HepG2 (cell line): ENCODE data around the gene ACSL5. TPM values are rescaled to one million over a fixed set of nuclear protein-coding genes. Genes with fewer than 3 reads are reported as not detected.

Experiments
- CREB1 ChIP-seq, 2 experiments: fragments of 450-650 bp in 1 of 2; IDR thresholded peaks; 2 replicates each; pipeline ENCODE4 v1.6.1; 2016 to 2017; ENCODE audit warnings: control low read depth in 1 of 2, mild to moderate bottlenecking in 1 of 2, missing compliant biosample characterization in 1 of 2, missing genetic modification characterization in 1 of 2
- ELF1 ChIP-seq: sonication (generic); formaldehyde crosslinking; IDR thresholded peaks from 2 replicates; pipeline ENCODE4 v1.4.0; 2020; ENCODE audit warnings: missing genetic modification reagents
- FIP1L1 ChIP-seq: fragments of 200-400 bp; formaldehyde crosslinking; IDR thresholded peaks from 2 replicates; pipeline ENCODE4 v1.6.1; 2018; ENCODE audit warnings: low read depth, mild to moderate bottlenecking, low read length, moderate library complexity, borderline replicate concordance; ENCODE audit not compliant: insufficient read depth
- GTF3A ChIP-seq: sonication (generic); formaldehyde crosslinking; conservative IDR thresholded peaks from 2 replicates; pipeline ENCODE4 v1.4.0; 2020; ENCODE audit warnings: mild to moderate bottlenecking, missing genetic modification reagents
- HNF4G ChIP-seq, 2 experiments: sonication (generic) in 1 of 2; formaldehyde crosslinking in 1 of 2; IDR thresholded peaks; 2 replicates each; pipeline versions ENCODE4 v1.4.0 to v1.6.1; 2011 to 2020; ENCODE audit warnings: borderline replicate concordance in 2 of 2, low read depth in 2 of 2, mild to moderate bottlenecking in 2 of 2, low read length in 1 of 2, missing genetic modification reagents in 1 of 2, moderate library complexity in 1 of 2
- KMT2A ChIP-seq: sonication (generic); formaldehyde crosslinking; IDR thresholded peaks from 2 replicates; pipeline ENCODE4 v1.4.0; 2020; ENCODE audit warnings: missing genetic modification reagents
- NAIF1 ChIP-seq: sonication (generic); formaldehyde crosslinking; IDR thresholded peaks from 2 replicates; pipeline ENCODE4 v1.5.0; 2020; ENCODE audit warnings: mild to moderate bottlenecking, missing genetic modification reagents, borderline replicate concordance
- SIX1 ChIP-seq: sonication (generic); formaldehyde crosslinking; IDR thresholded peaks from 2 replicates; pipeline ENCODE4 v1.4.0; 2020; ENCODE audit warnings: missing genetic modification reagents, borderline replicate concordance
- SRSF1 ChIP-seq: fragments of 200-400 bp; formaldehyde crosslinking; optimal IDR thresholded peaks from 2 replicates; pipeline ENCODE3; 2017; ENCODE audit warnings: mild to moderate bottlenecking, low read depth, low read length, moderate library complexity
- ZNF552 ChIP-seq: sonication (generic); formaldehyde crosslinking; IDR thresholded peaks from 2 replicates; pipeline ENCODE4 v1.9.0; 2022; ENCODE audit warnings: missing genetic modification reagents, mild to moderate bottlenecking, borderline replicate concordance
- ZNF619 ChIP-seq: sonication (generic); formaldehyde crosslinking; IDR thresholded peaks from 2 replicates; pipeline ENCODE4 v1.4.0; 2020; ENCODE audit warnings: mild to moderate bottlenecking, missing genetic modification reagents
- ZNF781 ChIP-seq: sonication (generic); formaldehyde crosslinking; IDR thresholded peaks from 2 replicates; pipeline ENCODE4 v1.5.1; 2020; ENCODE audit warnings: borderline replicate concordance, mild to moderate bottlenecking, missing genetic modification reagents; ENCODE audit errors: not compliant biosample characterization
- polyA plus RNA-seq, 8 experiments: library from polyadenylated mRNA; depleted of rRNA in 3 of 8; stranded (reverse) in 7 of 8; unstranded in 1 of 8; fragments of >200 nt; fragmentation: Illumina TruSeq in 4 of 8; extraction: Trizol in 4 of 8; gene quantifications; 2 replicates each; pipeline versions ENCODE4 v1.2.1 to v1.2.3, GENCODE V29; 2011 to 2016; ENCODE audit warnings: low read depth in 4 of 8, missing spikeins in 1 of 8, mixed read lengths in 1 of 8; ENCODE audit not compliant: insufficient read depth in 1 of 8
- total RNA-seq, 5 experiments: library from RNA; depleted of rRNA; stranded (reverse); fragments of >200 nt; fragmentation: Illumina TruSeq; extraction: Trizol; gene quantifications; 2 replicates each; pipeline ENCODE4 v1.2.3, GENCODE V29; 2016; ENCODE audit warnings: low read depth in 1 of 5
- TF ChIP-seq, protein P1 (sequence below): sonication (generic); formaldehyde crosslinking; IDR thresholded peaks from 2 replicates; pipeline ENCODE4 v1.5.1; 2020; ENCODE audit warnings: mild to moderate bottlenecking, missing genetic modification reagents, borderline replicate concordance
- TF ChIP-seq, protein P2 (sequence below): sonication (generic); formaldehyde crosslinking; IDR thresholded peaks from 2 replicates; pipeline ENCODE4 v1.5.0; 2020; ENCODE audit warnings: missing genetic modification reagents
- TF ChIP-seq, protein P3 (sequence below): sonication (generic); formaldehyde crosslinking; IDR thresholded peaks from 2 replicates; pipeline ENCODE4 v1.4.0; 2020; ENCODE audit warnings: low read depth, mild to moderate bottlenecking, missing genetic modification reagents
- TF ChIP-seq, protein P4 (sequence below): sonication (generic); formaldehyde crosslinking; IDR thresholded peaks from 2 replicates; pipeline ENCODE4 v1.4.0; 2020; ENCODE audit warnings: missing genetic modification reagents, borderline replicate concordance

The ACSL5 gene
- total and polyA plus RNA-seq, 2 of the 13 experiments (the other 11 are each of a cell fraction or from before 2014, with no cell fraction given): 56.4 to 82.5 TPM

DNA sequence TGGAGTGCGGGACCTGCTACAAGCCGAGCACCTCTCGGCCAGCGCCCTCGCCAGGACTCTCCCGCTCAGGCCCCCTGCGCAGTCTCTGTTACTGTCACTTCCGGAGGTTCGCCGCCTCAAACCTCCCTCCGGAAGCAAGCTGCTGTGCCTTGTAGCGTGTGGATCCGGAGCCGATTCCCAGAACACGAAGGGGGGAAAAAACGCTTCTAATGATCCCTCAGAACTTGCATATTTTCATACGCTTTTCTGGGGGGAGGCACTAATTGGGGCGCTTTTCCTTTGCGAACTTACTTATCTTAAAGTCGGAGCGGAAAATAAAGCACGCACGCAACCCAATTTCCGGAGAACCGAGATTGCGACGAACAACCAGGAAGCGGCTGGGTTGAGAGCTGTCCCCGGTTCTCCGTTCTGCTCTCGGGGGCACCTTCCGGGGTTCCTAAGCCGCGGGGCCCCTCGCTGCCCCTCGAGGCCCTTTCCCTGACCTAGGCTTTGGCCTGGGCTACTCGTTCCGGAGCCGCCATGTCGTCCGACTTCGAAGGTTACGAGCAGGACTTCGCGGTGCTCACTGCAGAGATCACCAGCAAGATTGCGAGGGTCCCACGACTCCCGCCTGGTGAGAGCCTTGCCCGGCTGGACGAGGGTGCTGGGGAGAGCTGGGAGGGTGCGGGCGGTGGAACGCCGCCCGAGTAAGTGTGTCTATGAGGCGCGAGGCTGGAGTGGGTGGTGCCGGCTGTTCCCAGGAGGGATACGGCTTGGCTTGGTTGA lies 73.1 kb downstream of the ACSL5 start, which contains the start of the genes VTI1A and ZDHHC6 (continued):
- TF ChIP-seq, protein P1, sequence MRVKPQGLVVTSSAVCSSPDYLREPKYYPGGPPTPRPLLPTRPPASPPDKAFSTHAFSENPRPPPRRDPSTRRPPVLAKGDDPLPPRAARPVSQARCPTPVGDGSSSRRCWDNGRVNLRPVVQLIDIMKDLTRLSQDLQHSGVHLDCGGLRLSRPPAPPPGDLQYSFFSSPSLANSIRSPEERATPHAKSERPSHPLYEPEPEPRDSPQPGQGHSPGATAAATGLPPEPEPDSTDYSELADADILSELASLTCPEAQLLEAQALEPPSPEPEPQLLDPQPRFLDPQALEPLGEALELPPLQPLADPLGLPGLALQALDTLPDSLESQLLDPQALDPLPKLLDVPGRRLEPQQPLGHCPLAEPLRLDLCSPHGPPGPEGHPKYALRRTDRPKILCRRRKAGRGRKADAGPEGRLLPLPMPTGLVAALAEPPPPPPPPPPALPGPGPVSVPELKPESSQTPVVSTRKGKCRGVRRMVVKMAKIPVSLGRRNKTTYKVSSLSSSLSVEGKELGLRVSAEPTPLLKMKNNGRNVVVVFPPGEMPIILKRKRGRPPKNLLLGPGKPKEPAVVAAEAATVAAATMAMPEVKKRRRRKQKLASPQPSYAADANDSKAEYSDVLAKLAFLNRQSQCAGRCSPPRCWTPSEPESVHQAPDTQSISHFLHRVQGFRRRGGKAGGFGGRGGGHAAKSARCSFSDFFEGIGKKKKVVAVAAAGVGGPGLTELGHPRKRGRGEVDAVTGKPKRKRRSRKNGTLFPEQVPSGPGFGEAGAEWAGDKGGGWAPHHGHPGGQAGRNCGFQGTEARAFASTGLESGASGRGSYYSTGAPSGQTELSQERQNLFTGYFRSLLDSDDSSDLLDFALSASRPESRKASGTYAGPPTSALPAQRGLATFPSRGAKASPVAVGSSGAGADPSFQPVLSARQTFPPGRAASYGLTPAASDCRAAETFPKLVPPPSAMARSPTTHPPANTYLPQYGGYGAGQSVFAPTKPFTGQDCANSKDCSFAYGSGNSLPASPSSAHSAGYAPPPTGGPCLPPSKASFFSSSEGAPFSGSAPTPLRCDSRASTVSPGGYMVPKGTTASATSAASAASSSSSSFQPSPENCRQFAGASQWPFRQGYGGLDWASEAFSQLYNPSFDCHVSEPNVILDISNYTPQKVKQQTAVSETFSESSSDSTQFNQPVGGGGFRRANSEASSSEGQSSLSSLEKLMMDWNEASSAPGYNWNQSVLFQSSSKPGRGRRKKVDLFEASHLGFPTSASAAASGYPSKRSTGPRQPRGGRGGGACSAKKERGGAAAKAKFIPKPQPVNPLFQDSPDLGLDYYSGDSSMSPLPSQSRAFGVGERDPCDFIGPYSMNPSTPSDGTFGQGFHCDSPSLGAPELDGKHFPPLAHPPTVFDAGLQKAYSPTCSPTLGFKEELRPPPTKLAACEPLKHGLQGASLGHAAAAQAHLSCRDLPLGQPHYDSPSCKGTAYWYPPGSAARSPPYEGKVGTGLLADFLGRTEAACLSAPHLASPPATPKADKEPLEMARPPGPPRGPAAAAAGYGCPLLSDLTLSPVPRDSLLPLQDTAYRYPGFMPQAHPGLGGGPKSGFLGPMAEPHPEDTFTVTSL: peak; percentile 68; the same call in 1 of the 2 replicates
- TF ChIP-seq SRSF1 (peak; percentile 48), GTF3A (CRISPR knock-in tag) (peak; percentile 97), ZNF619 (CRISPR knock-in tag) (peak; percentile 63; the same call in 1 of the 2 replicates), ELF1 (peak; percentile 95), ZNF552 (CRISPR knock-in tag) (peak; percentile 17; the same call in 1 of the 2 replicates), CREB1 (IDR thresholded peaks at IDR 0.05) (peak; percentile 69), CREB1 (CRISPR knock-in tag; IDR thresholded peaks at IDR 0.05) (peak; percentile 89), HNF4G (IDR thresholded peaks at IDR 0.05; ENCODE audit: borderline replicate concordance, low read depth, low read length) (no peak), HNF4G (CRISPR knock-in tag; IDR thresholded peaks at IDR 0.05; ENCODE audit: borderline replicate concordance, low read depth) (0 out of 2 replicates have a peak, but pooled peaks have one; percentile 15), FIP1L1 (0 out of 2 replicates have a peak, but pooled peaks have one; percentile 36), SIX1 (no peak), NAIF1 (CRISPR knock-in tag) (no peak), KMT2A (CRISPR knock-in tag) (peak; percentile 87), ZNF781 (CRISPR knock-in tag) (no peak)
- TF ChIP-seq, protein P2, sequence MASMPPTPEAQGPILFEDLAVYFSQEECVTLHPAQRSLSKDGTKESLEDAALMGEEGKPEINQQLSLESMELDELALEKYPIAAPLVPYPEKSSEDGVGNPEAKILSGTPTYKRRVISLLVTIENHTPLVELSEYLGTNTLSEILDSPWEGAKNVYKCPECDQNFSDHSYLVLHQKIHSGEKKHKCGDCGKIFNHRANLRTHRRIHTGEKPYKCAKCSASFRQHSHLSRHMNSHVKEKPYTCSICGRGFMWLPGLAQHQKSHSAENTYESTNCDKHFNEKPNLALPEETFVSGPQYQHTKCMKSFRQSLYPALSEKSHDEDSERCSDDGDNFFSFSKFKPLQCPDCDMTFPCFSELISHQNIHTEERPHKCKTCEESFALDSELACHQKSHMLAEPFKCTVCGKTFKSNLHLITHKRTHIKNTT (CRISPR knock-in tag): no peak
- TF ChIP-seq, protein P3, sequence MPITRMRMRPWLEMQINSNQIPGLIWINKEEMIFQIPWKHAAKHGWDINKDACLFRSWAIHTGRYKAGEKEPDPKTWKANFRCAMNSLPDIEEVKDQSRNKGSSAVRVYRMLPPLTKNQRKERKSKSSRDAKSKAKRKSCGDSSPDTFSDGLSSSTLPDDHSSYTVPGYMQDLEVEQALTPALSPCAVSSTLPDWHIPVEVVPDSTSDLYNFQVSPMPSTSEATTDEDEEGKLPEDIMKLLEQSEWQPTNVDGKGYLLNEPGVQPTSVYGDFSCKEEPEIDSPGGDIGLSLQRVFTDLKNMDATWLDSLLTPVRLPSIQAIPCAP (CRISPR knock-in tag): no peak
- TF ChIP-seq, protein P4, sequence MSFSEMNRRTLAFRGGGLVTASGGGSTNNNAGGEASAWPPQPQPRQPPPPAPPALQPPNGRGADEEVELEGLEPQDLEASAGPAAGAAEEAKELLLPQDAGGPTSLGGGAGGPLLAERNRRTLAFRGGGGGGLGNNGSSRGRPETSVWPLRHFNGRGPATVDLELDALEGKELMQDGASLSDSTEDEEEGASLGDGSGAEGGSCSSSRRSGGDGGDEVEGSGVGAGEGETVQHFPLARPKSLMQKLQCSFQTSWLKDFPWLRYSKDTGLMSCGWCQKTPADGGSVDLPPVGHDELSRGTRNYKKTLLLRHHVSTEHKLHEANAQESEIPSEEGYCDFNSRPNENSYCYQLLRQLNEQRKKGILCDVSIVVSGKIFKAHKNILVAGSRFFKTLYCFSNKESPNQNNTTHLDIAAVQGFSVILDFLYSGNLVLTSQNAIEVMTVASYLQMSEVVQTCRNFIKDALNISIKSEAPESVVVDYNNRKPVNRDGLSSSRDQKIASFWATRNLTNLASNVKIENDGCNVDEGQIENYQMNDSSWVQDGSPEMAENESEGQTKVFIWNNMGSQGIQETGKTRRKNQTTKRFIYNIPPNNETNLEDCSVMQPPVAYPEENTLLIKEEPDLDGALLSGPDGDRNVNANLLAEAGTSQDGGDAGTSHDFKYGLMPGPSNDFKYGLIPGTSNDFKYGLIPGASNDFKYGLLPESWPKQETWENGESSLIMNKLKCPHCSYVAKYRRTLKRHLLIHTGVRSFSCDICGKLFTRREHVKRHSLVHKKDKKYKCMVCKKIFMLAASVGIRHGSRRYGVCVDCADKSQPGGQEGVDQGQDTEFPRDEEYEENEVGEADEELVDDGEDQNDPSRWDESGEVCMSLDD (CRISPR knock-in tag): peak; percentile 74; the same call in 1 of the 2 replicates
